ENCODE results near the gene CFAP20. TPM values are rescaled to one million over a fixed set of nuclear protein-coding genes. Genes with fewer than 3 reads are reported as not detected.

CFAP20 gene
- total and polyA plus RNA-seq, 2 experiments from 2014 or later, result 61.1 to 81.7 TPM

- Mint-ChIP-seq H3K4me3 (no peak overlapping the region), H3K4me1 (peaks cover 12% of the 10 kb centered on the region), H3K27me3 (ENCODE audit: insufficient read depth, low read depth, poor library complexity) (peaks cover 5% of the 10 kb centered on the region), H3K36me3 (ENCODE audit: low read depth) (peaks cover 42% of the 10 kb centered on the region), H3K27ac (no peak overlapping the region), H3K9me3 (no peaks in the 10 kb centered on the region)
- Histone ChIP-seq H2AFZ (no peak overlapping the region), H3K27ac (ENCODE audit: low read depth) (no peak overlapping the region), H3K9me2 (ENCODE audit: insufficient read depth) (no peaks in the 10 kb centered on the region), H3K4me2 (no peak overlapping the region), H3K79me2 (replicated peaks; ENCODE audit: insufficient read depth) (peaks cover 48% of the 10 kb centered on the region), H4K20me1 (replicated peaks; ENCODE audit: insufficient read depth) (peaks cover 47% of the 10 kb centered on the region), H3K4me3 (no peak overlapping the region), H3K4me1 (ENCODE audit: insufficient read depth) (peaks cover 3% of the 10 kb centered on the region), H3K36me3 (ENCODE audit: insufficient read depth) (peaks cover 33% of the 10 kb centered on the region), H3F3A (replicated peaks; ENCODE audit: low read depth) (no peaks in the 10 kb centered on the region), H3K27me3 (ENCODE audit: insufficient read depth) (no peaks in the 10 kb centered on the region)
- ATAC-seq (no peak), DNase-seq (ENCODE audit: low spot score) (no peak)
- TF ChIP-seq ZNF462 (CRISPR knock-in tag; IDR thresholded peaks at IDR 0.05) (no peak), NANOG (IDR thresholded peaks at IDR 0.05; ENCODE audit: borderline replicate concordance) (no peak)
- TF ChIP-seq, protein P1, sequence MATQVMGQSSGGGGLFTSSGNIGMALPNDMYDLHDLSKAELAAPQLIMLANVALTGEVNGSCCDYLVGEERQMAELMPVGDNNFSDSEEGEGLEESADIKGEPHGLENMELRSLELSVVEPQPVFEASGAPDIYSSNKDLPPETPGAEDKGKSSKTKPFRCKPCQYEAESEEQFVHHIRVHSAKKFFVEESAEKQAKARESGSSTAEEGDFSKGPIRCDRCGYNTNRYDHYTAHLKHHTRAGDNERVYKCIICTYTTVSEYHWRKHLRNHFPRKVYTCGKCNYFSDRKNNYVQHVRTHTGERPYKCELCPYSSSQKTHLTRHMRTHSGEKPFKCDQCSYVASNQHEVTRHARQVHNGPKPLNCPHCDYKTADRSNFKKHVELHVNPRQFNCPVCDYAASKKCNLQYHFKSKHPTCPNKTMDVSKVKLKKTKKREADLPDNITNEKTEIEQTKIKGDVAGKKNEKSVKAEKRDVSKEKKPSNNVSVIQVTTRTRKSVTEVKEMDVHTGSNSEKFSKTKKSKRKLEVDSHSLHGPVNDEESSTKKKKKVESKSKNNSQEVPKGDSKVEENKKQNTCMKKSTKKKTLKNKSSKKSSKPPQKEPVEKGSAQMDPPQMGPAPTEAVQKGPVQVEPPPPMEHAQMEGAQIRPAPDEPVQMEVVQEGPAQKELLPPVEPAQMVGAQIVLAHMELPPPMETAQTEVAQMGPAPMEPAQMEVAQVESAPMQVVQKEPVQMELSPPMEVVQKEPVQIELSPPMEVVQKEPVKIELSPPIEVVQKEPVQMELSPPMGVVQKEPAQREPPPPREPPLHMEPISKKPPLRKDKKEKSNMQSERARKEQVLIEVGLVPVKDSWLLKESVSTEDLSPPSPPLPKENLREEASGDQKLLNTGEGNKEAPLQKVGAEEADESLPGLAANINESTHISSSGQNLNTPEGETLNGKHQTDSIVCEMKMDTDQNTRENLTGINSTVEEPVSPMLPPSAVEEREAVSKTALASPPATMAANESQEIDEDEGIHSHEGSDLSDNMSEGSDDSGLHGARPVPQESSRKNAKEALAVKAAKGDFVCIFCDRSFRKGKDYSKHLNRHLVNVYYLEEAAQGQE (IDR thresholded peaks at IDR 0.05; ENCODE audit: unreplicated experiment), result no peak
Measured at GRCh38 chr16:58116529-58116928, 12.7 kb downstream of the CFAP20 start.

All from GM23338 (cell line).